Ramos (cell line): ENCODE results near the gene CTAGE15.
"Not testable (repeated sequence)": the region's sequence is repeated elsewhere in the genome, so short reads cannot be mapped to it uniquely, and the experiment has no call there.

Experiments
- in situ Hi-C: fragments of 300-500 bp; cut with MboI; formaldehyde crosslinking; loops from one replicate; pipeline ENCODE4 v1.14.3; 2022; ENCODE audit warnings: low sequenced_read_pairs; ENCODE audit not compliant: unreplicated experiment

CTAGE15 gene

GRCh38 chr7:143621175-143621574 is 49.6 kb downstream of the CTAGE15 start:
- in situ Hi-C loops, result not testable (repeated sequence)

GRCh38 chr7:143622130-143622529 is 50.5 kb downstream of the CTAGE15 start:
- in situ Hi-C loops, result not testable (repeated sequence)
